IMR-90 (cell line): Measurements from ENCODE around the gene PHF21B. TPM values are rescaled to one million over a fixed set of nuclear protein-coding genes. Genes with fewer than 3 reads are reported as not detected.

Experiments
- ATAC-seq: fragments of 200-7000 bp; cut with Tn5 transposase; 2 replicates; pipeline ENCODE4 v1.9.1; 2020; ENCODE audit warnings: low read depth, mild to moderate bottlenecking, moderate library complexity
- BruUV-seq: library from RNA; stranded (reverse); fragments of 400-500 nt; replicated peaks from 2 replicates; lab custom pipeline; 2021; lab: Mats Ljungman, UMichigan
- CTCF ChIA-PET: fragments of 300-600 bp; formaldehyde crosslinking; extraction: SDS; loops from one replicate; lab custom pipeline; 2021; ENCODE audit warnings: antibody characterized with exemption; lab: Yijun Ruan, JAX
- POLR2A ChIA-PET: fragments of 300-600 bp; sonication (Branson Sonifier 250); formaldehyde crosslinking; loops from one replicate; lab custom pipeline; 2022; ENCODE audit warnings: antibody characterized with exemption; ENCODE audit not compliant: unreplicated experiment; lab: Charles Lee
- DNase-seq: peaks from one replicate; pipeline ENCODE4 v3.0.0; 2013
- H2AFZ ChIP-seq: replicated peaks from 2 replicates; pipeline ENCODE3; 2013; ENCODE audit warnings: low read length, mild to moderate bottlenecking; ENCODE audit not compliant: poor library complexity
- H2AK5ac ChIP-seq: 2 replicates; pipeline ENCODE4 v1.6.1; 2013; ENCODE audit warnings: low read depth, low read length, inconsistent platforms
- H2AK9ac ChIP-seq: replicated peaks from 2 replicates; pipeline ENCODE3; 2013; ENCODE audit warnings: mild to moderate bottlenecking, low read depth, low read length, moderate library complexity; ENCODE audit not compliant: poor library complexity
- H2BK120ac ChIP-seq: 2 replicates; pipeline ENCODE4 v1.6.1; 2013; ENCODE audit warnings: low read depth, low read length, inconsistent platforms
- H2BK15ac ChIP-seq: 3 replicates; pipeline ENCODE4 v1.6.1; 2013; ENCODE audit warnings: low read depth, low read length, inconsistent platforms
- H2BK20ac ChIP-seq: 2 replicates; pipeline ENCODE4 v1.6.1; 2013; ENCODE audit warnings: low read depth, mild to moderate bottlenecking, inconsistent platforms, low read length, moderate library complexity
- H2BK5ac ChIP-seq: 2 replicates; pipeline ENCODE4 v1.6.1; 2013; ENCODE audit warnings: mild to moderate bottlenecking, low read depth, low read length, inconsistent platforms; ENCODE audit not compliant: poor library complexity, severe bottlenecking
- H3K14ac ChIP-seq: replicated peaks from 2 replicates; pipeline ENCODE4 v1.6.1; 2013; ENCODE audit warnings: low read depth, low read length, inconsistent platforms
- H3K18ac ChIP-seq: 2 replicates; pipeline ENCODE4 v1.6.1; 2013; ENCODE audit warnings: low read depth, low read length, control low read depth
- H3K23ac ChIP-seq: 2 replicates; pipeline ENCODE4 v1.6.1; 2013; ENCODE audit warnings: low read depth, low read length, inconsistent platforms
- H3K27ac ChIP-seq: 2 replicates; pipeline ENCODE4 v1.5.1; 2013; ENCODE audit warnings: mild to moderate bottlenecking, control low read depth, low read length; ENCODE audit not compliant: insufficient read depth
- H3K27me3 ChIP-seq: 2 replicates; pipeline ENCODE4 v1.6.1; 2013; ENCODE audit warnings: low read length; ENCODE audit not compliant: control insufficient read depth, insufficient read depth
- H3K36me3 ChIP-seq: 2 replicates; pipeline ENCODE4 v1.6.1; 2013; ENCODE audit warnings: low read length, mixed read lengths; ENCODE audit not compliant: control insufficient read depth, insufficient read depth
- H3K4ac ChIP-seq: 2 replicates; pipeline ENCODE4 v1.6.1; 2013; ENCODE audit warnings: low read depth, low read length, inconsistent platforms
- H3K4me1 ChIP-seq: 2 replicates; pipeline ENCODE4 v1.6.1; 2013; ENCODE audit warnings: low read length, mixed read lengths; ENCODE audit not compliant: control insufficient read depth, insufficient read depth
- H3K4me2 ChIP-seq: 2 replicates; pipeline ENCODE4 v1.6.1; 2013; ENCODE audit warnings: low read depth, mild to moderate bottlenecking, control low read depth, low read length, moderate library complexity
- H3K4me3 ChIP-seq: 2 replicates; pipeline ENCODE4 v1.5.1; 2013; ENCODE audit warnings: low read depth, mild to moderate bottlenecking, control low read depth, low read length, moderate library complexity; ENCODE audit not compliant: insufficient read depth
- H3K56ac ChIP-seq: 2 replicates; pipeline ENCODE4 v1.6.1; 2013; ENCODE audit warnings: low read length, inconsistent platforms; ENCODE audit not compliant: insufficient read depth; ENCODE audit errors: extremely low read depth
- H3K79me1 ChIP-seq, 2 experiments: 2 replicates each; pipeline ENCODE4 v1.6.1; 2013; ENCODE audit warnings: low read length in 2 of 2, inconsistent platforms in 1 of 2, low read depth in 1 of 2
- H3K9ac ChIP-seq: 2 replicates; pipeline ENCODE4 v1.6.1; 2013; ENCODE audit warnings: low read depth, low read length, control low read depth
- H3K9me1 ChIP-seq: 2 replicates; pipeline ENCODE4 v1.6.1; 2013; ENCODE audit warnings: low read length, inconsistent platforms; ENCODE audit not compliant: insufficient read depth
- H3K9me3 ChIP-seq: 2 replicates; pipeline ENCODE4 v1.6.1; 2013; ENCODE audit warnings: low read length; ENCODE audit not compliant: control insufficient read depth, insufficient read depth
- H4K20me1 ChIP-seq: 2 replicates; pipeline ENCODE4 v1.6.1; 2013; ENCODE audit warnings: low read length, inconsistent platforms; ENCODE audit not compliant: insufficient read depth
- H4K5ac ChIP-seq: 2 replicates; pipeline ENCODE4 v1.6.1; 2013; ENCODE audit warnings: mild to moderate bottlenecking, low read depth, low read length, control low read depth
- H4K8ac ChIP-seq, 2 experiments: 2 replicates each; pipeline ENCODE4 v1.6.1; 2013; ENCODE audit warnings: low read depth in 2 of 2, low read length in 2 of 2, control low read depth in 1 of 2, inconsistent platforms in 1 of 2
- H4K91ac ChIP-seq: 2 replicates; pipeline ENCODE4 v1.6.1; 2013; ENCODE audit warnings: low read depth, low read length, inconsistent platforms; ENCODE audit not compliant: insufficient read depth
- MXI1 ChIP-seq: IDR thresholded peaks from 2 replicates; pipeline ENCODE4 v1.6.1; 2012; ENCODE audit warnings: low read depth, mild to moderate bottlenecking, low read length, moderate library complexity, borderline replicate concordance
- RAD21 ChIP-seq: IDR thresholded peaks from 2 replicates; pipeline ENCODE4 v1.6.1; 2012; ENCODE audit warnings: low read length, improper control_type of control experiment
- RCOR1 ChIP-seq: IDR thresholded peaks from 2 replicates; pipeline ENCODE4 v1.6.1; 2012; ENCODE audit warnings: mild to moderate bottlenecking, low read length, improper control_type of control experiment; ENCODE audit not compliant: insufficient replicate concordance
- SMC3 ChIP-seq: fragments of 150-350 bp; IDR thresholded peaks from 2 replicates; pipeline ENCODE4 v1.6.1; 2016; ENCODE audit warnings: low read depth, mild to moderate bottlenecking, antibody characterized with exemption, low read length, moderate library complexity
- WGBS, 2 experiments: methylation state at CpG; one replicate each; pipeline versions ENCODE4 v1.1.5 to v1.1.7; 2013; ENCODE audit warnings: missing lambda C conversion rate in 2 of 2; ENCODE audit not compliant: insufficient read length in 1 of 2; ENCODE audit errors: extremely low coverage in 2 of 2; 5-methylcytosine and 5-hydroxymethylcytosine counted together
- dilution Hi-C: fragments of 300-500 bp; cut with HindIII; formaldehyde crosslinking; loops from one replicate; pipeline ENCODE4 v1.14.3; 2018; ENCODE audit warnings: low sequenced_read_pairs; ENCODE audit not compliant: unreplicated experiment
- in situ Hi-C: fragments of 300-500 bp; cut with MboI; formaldehyde crosslinking; loops from 3 replicates; pipeline ENCODE4 v1.14.3; 2019; ENCODE audit warnings: low sequenced_read_pairs, inconsistent platforms, mixed read lengths
- intact Hi-C: fragments of 100-400 bp; cut with micrococcal nuclease; formaldehyde crosslinking; loops from 2 replicates; pipeline ENCODE4 v1.10.0; 2022
- polyA plus RNA-seq, 3 experiments: library from polyadenylated mRNA; depleted of rRNA; stranded (reverse); fragments of >200 nt; gene quantifications; 2 replicates each; pipeline ENCODE4 v1.2.3, GENCODE V29; 2012; ENCODE audit warnings: low replicate concordance in 1 of 3
- total RNA-seq: library from RNA; depleted of rRNA; stranded (reverse); fragments of >200 nt; gene quantifications from 2 replicates; pipeline ENCODE4 v1.2.3, GENCODE V29; 2012
- TF ChIP-seq, protein P1 (sequence below): conservative IDR thresholded peaks from 2 replicates; pipeline ENCODE4 v1.5.1; 2012; ENCODE audit warnings: mild to moderate bottlenecking, low read depth, low read length, improper control_type of control experiment

Gene PHF21B
- total and polyA plus RNA-seq, 2 of the 4 experiments (the other 2 are of a cell fraction) = 0.02 TPM; not detected in 1

- TF ChIP-seq RAD21 (0 out of 2 replicates have a peak, but pooled peaks have one; percentile 19), SMC3 (peak; percentile 29; the same call in 1 of the 2 replicates), MXI1 (no peak), RCOR1 (no peak)
- TF ChIP-seq, protein P1, sequence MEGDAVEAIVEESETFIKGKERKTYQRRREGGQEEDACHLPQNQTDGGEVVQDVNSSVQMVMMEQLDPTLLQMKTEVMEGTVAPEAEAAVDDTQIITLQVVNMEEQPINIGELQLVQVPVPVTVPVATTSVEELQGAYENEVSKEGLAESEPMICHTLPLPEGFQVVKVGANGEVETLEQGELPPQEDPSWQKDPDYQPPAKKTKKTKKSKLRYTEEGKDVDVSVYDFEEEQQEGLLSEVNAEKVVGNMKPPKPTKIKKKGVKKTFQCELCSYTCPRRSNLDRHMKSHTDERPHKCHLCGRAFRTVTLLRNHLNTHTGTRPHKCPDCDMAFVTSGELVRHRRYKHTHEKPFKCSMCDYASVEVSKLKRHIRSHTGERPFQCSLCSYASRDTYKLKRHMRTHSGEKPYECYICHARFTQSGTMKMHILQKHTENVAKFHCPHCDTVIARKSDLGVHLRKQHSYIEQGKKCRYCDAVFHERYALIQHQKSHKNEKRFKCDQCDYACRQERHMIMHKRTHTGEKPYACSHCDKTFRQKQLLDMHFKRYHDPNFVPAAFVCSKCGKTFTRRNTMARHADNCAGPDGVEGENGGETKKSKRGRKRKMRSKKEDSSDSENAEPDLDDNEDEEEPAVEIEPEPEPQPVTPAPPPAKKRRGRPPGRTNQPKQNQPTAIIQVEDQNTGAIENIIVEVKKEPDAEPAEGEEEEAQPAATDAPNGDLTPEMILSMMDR = peak; percentile 32
- H3K18ac ChIP-seq = no peak overlapping the region
- H3K4ac ChIP-seq = no peak overlapping the region
- H2BK5ac ChIP-seq = no peak overlapping the region
- no peak overlapping the region for H3K27ac ChIP-seq
- DNase-seq (peak; percentile 6), ATAC-seq (peak; percentile 73)
- H3K27me3 ChIP-seq = peaks cover 54% of the 10 kb centered on the region
- no peak overlapping the region for H2BK15ac ChIP-seq
- H3K9me1 ChIP-seq = no peaks in the 10 kb centered on the region
- in situ Hi-C loops = no loop called here
- no peak overlapping the region for H3K56ac ChIP-seq
- no peak overlapping the region for H4K91ac ChIP-seq
- 46% methylated on average over 3 of the region's 18 CpGs; no CpG with 5 or more reads in 1 of the 2 experiments for WGBS, 2 experiments
- H4K8ac ChIP-seq = no peak overlapping the region
- H2AK5ac ChIP-seq = no peak overlapping the region
- CTCF ChIA-PET = interaction anchor here (0.6 kb wide), 1 partner anchor 17 kb away, joined by 4 read pairs; no protein-coding TSS in a partner anchor
- H3K9ac ChIP-seq = no peak overlapping the region
- dilution Hi-C loops = no loop called here
- H3K4me2 ChIP-seq = no peak overlapping the region
- H3K36me3 ChIP-seq = no peaks in the 10 kb centered on the region
- H4K20me1 ChIP-seq = no peaks in the 10 kb centered on the region; the same call in 1 of the 2 replicates
- no peaks in the 10 kb centered on the region for H3K79me1 ChIP-seq
- no peak overlapping the region for H4K5ac ChIP-seq
- no peak overlapping the region for H2BK120ac ChIP-seq
- no peaks in the 10 kb centered on the region for H3K4me1 ChIP-seq
- no TSS peak for BruUV-seq
- intact Hi-C loops = loop anchor here (5.0 kb wide), 1 partner anchor 140 kb away; no protein-coding TSS in a partner anchor
- H2AK9ac ChIP-seq = no peak overlapping the region
- H3K14ac ChIP-seq = no peak overlapping the region
- H3K4me3 ChIP-seq = no peak overlapping the region
- H3K9me3 ChIP-seq = no peaks in the 10 kb centered on the region
- POLR2A ChIA-PET = no interaction called here
- no peak overlapping the region for H2AFZ ChIP-seq
- H3K23ac ChIP-seq = no peak overlapping the region
- H2BK20ac ChIP-seq = no peak overlapping the region
These were observed 52.7 kb downstream of the PHF21B start for GRCh38 chr22:44956840-44957767.
